HepG2 (cell line): ENCODE data around the gene PPP4R3A.

Experiments used
- CREM ChIP-seq, 2 experiments: sonication (generic) in 1 of 2; formaldehyde crosslinking in 1 of 2; IDR thresholded peaks; 2 replicates each; pipeline versions ENCODE4 v1.4.0 to v1.6.1; 2016 to 2020; ENCODE audit warnings: antibody characterized with exemption in 1 of 2, mild to moderate bottlenecking in 1 of 2, missing genetic modification reagents in 1 of 2
- CTCF ChIP-seq: sonication (generic); formaldehyde crosslinking; IDR thresholded peaks from 2 replicates; pipeline ENCODE4 v1.5.0; 2020; ENCODE audit warnings: mild to moderate bottlenecking, missing genetic modification reagents, moderate library complexity
- FOXK2 ChIP-seq: fragments of 450-650 bp; IDR thresholded peaks from 2 replicates; pipeline ENCODE4 v1.6.1; 2016
- JUN ChIP-seq: sonication (generic); formaldehyde crosslinking; IDR thresholded peaks from 2 replicates; pipeline ENCODE4 v1.4.0; 2020; ENCODE audit warnings: mild to moderate bottlenecking, missing genetic modification reagents
- JUND ChIP-seq: sonication (generic); formaldehyde crosslinking; IDR thresholded peaks from 2 replicates; pipeline ENCODE4 v1.8.0; 2022; ENCODE audit warnings: mild to moderate bottlenecking, missing genetic modification reagents
- USF2 ChIP-seq, 2 experiments: sonication (generic) in 1 of 2; formaldehyde crosslinking in 1 of 2; IDR thresholded peaks; 2 replicates each; pipeline versions ENCODE4 v1.5.1 to v1.6.1; 2011 to 2020; ENCODE audit warnings: borderline replicate concordance in 1 of 2, low read depth in 1 of 2, low read length in 1 of 2, mild to moderate bottlenecking in 1 of 2, missing genetic modification reagents in 1 of 2, moderate library complexity in 1 of 2
- ZNF18 ChIP-seq: sonication (generic); formaldehyde crosslinking; IDR thresholded peaks from 2 replicates; pipeline ENCODE4 v1.8.0; 2022; ENCODE audit warnings: mild to moderate bottlenecking, missing genetic modification reagents; ENCODE audit not compliant: insufficient replicate concordance

GRCh38 chr14:91545946-91546716, 36.0 kb upstream of the PPP4R3A start:
- TF ChIP-seq JUN (no peak), CREM (IDR thresholded peaks at IDR 0.05) (no peak), CREM (CRISPR knock-in tag; IDR thresholded peaks at IDR 0.05) (no peak), ZNF18 (no peak), CTCF (CRISPR knock-in tag) (no peak), JUND (CRISPR knock-in tag) (no peak), USF2 (IDR thresholded peaks at IDR 0.05; ENCODE audit: low read depth, low read length) (no peak), USF2 (CRISPR knock-in tag; IDR thresholded peaks at IDR 0.05; ENCODE audit: borderline replicate concordance) (no peak), FOXK2 (no peak)
